ENCODE data around the gene NPAS1. TPM values are rescaled to one million over a fixed set of nuclear protein-coding genes. Genes with fewer than 3 reads are reported as not detected.

NPAS1 gene
- polyA plus RNA-seq, 1 donor (not counting 4 experiments of a cell fraction or from before 2014, with no cell fraction given), result 0.42 TPM

- H3K27ac ChIP-seq (ENCODE audit: control insufficient read depth, insufficient read depth, low read length), result no peak overlapping the region
- H3K9me1 ChIP-seq (ENCODE audit: control insufficient read depth, extremely low read depth, insufficient read depth, low read length), result no peaks in the 10 kb centered on the region
- no peak overlapping the region for H3K4me3 ChIP-seq (ENCODE audit: control insufficient read depth in 2 of 3, extremely low read depth in 1 of 3, insufficient read depth in 2 of 3, low read depth in 1 of 3, low read length in 3 of 3)
- dilution Hi-C loops (cut with MboI; ENCODE audit: extremely low pct_ligation_motif_present, low sequenced_read_pairs), result no loop called here
- H3K79me2 ChIP-seq (ENCODE audit: control insufficient read depth, insufficient read depth, low read length), result no peaks in the 10 kb centered on the region
- no peak for TF ChIP-seq EZH2 (IDR thresholded peaks at IDR 0.05; ENCODE audit: low read length)
- TF ChIP-seq, protein P1, sequence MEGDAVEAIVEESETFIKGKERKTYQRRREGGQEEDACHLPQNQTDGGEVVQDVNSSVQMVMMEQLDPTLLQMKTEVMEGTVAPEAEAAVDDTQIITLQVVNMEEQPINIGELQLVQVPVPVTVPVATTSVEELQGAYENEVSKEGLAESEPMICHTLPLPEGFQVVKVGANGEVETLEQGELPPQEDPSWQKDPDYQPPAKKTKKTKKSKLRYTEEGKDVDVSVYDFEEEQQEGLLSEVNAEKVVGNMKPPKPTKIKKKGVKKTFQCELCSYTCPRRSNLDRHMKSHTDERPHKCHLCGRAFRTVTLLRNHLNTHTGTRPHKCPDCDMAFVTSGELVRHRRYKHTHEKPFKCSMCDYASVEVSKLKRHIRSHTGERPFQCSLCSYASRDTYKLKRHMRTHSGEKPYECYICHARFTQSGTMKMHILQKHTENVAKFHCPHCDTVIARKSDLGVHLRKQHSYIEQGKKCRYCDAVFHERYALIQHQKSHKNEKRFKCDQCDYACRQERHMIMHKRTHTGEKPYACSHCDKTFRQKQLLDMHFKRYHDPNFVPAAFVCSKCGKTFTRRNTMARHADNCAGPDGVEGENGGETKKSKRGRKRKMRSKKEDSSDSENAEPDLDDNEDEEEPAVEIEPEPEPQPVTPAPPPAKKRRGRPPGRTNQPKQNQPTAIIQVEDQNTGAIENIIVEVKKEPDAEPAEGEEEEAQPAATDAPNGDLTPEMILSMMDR (optimal IDR thresholded peaks at IDR 0.05 in 1 of 3, IDR thresholded peaks at IDR 0.05 in 1 of 3, conservative IDR thresholded peaks at IDR 0.05 in 1 of 3; ENCODE audit: extremely low read depth in 1 of 3, insufficient read depth in 2 of 3, low read length in 3 of 3), result no peak
- peaks cover 2% of the 10 kb centered on the region for H3K4me1 ChIP-seq (ENCODE audit: control insufficient read depth, extremely low read depth, insufficient read depth, low read length)
- no peaks in the 10 kb centered on the region for H4K20me1 ChIP-seq (ENCODE audit: control insufficient read depth, extremely low read depth, insufficient read depth, low read length)
- FAIRE-seq, result no peak
- H2AFZ ChIP-seq (ENCODE audit: control insufficient read depth, low read length), result no peak overlapping the region
- no peak for DNase-seq (ENCODE audit: low read depth, low spot score)
- H3K27me3 ChIP-seq (ENCODE audit: control insufficient read depth, extremely low read depth, insufficient read depth, low read length), result no peaks in the 10 kb centered on the region
- no peak overlapping the region for H3K9ac ChIP-seq (ENCODE audit: control insufficient read depth, extremely low read depth, insufficient read depth, low read length)
- H3K9me3 ChIP-seq (ENCODE audit: control insufficient read depth, low read depth, low read length), result no peaks in the 10 kb centered on the region
- no peak overlapping the region for H3K4me2 ChIP-seq (ENCODE audit: control insufficient read depth, extremely low read depth, insufficient read depth, low read depth, low read length)
- no peaks in the 10 kb centered on the region for H3K36me3 ChIP-seq (ENCODE audit: control insufficient read depth in 2 of 2, extremely low read depth in 1 of 2, insufficient read depth in 2 of 2, low read length in 2 of 2)
Observed at GRCh38 chr19:47057328-47057727, 37.7 kb downstream of the NPAS1 start.

DNA sequence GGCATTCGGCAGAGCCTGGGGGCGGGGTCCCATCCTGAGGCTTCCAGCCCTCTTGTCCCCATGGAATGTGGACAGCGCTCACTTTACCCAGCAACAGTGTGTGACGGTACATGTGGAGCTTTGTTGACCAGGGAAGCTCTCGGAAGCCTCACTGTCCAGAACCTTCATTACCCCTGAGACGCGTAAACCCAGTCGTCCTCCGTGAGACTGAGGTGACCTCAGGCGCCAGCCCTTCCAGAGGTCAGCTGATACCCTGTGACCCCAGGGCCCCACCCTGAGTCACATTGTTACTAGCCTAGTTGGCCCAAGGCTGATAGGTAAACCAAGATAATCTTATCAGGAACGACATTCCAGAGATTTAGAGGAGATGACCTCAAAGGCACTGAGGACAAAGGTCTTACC, 39.0 kb downstream of the NPAS1 start:
- Histone ChIP-seq H3K9ac (ENCODE audit: control insufficient read depth, extremely low read depth, insufficient read depth, low read length) (no peak overlapping the region), H4K20me1 (ENCODE audit: control insufficient read depth, extremely low read depth, insufficient read depth, low read length) (no peaks in the 10 kb centered on the region), H3K9me1 (ENCODE audit: control insufficient read depth, extremely low read depth, insufficient read depth, low read length) (no peaks in the 10 kb centered on the region), H3K4me2 (ENCODE audit: control insufficient read depth, extremely low read depth, insufficient read depth, low read depth, low read length) (no peak overlapping the region), H3K79me2 (ENCODE audit: control insufficient read depth, insufficient read depth, low read length) (no peaks in the 10 kb centered on the region), H3K9me3 (ENCODE audit: control insufficient read depth, low read depth, low read length) (no peaks in the 10 kb centered on the region), H3K4me1 (ENCODE audit: control insufficient read depth, extremely low read depth, insufficient read depth, low read length) (peaks cover 3% of the 10 kb centered on the region), H3K4me3 (ENCODE audit: control insufficient read depth in 2 of 3, extremely low read depth in 1 of 3, insufficient read depth in 2 of 3, low read depth in 1 of 3, low read length in 3 of 3) (no peak overlapping the region), H3K27ac (ENCODE audit: control insufficient read depth, insufficient read depth, low read length) (no peak overlapping the region), H3K27me3 (ENCODE audit: control insufficient read depth, extremely low read depth, insufficient read depth, low read length) (no peaks in the 10 kb centered on the region), H2AFZ (ENCODE audit: control insufficient read depth, low read length) (no peak overlapping the region), H3K36me3 (ENCODE audit: control insufficient read depth in 2 of 2, extremely low read depth in 1 of 2, insufficient read depth in 2 of 2, low read length in 2 of 2) (peaks cover 0 to 1% of the 10 kb centered on the region in 2 experiments)
- FAIRE-seq (no peak), DNase-seq (ENCODE audit: low read depth, low spot score) (no peak)
- no peak for TF ChIP-seq EZH2 (IDR thresholded peaks at IDR 0.05; ENCODE audit: low read length)
- TF ChIP-seq, protein P1 (optimal IDR thresholded peaks at IDR 0.05 in 1 of 3, IDR thresholded peaks at IDR 0.05 in 1 of 3, conservative IDR thresholded peaks at IDR 0.05 in 1 of 3; ENCODE audit: extremely low read depth in 1 of 3, insufficient read depth in 2 of 3, low read length in 3 of 3), result no peak
- dilution Hi-C loops (cut with MboI; ENCODE audit: extremely low pct_ligation_motif_present, low sequenced_read_pairs), result no loop called here
